ENCODE results near the gene TMOD1. TPM values are rescaled to one million over a fixed set of nuclear protein-coding genes. Genes with fewer than 3 reads are reported as not detected.
"Not testable (repeated sequence)": the region's sequence is repeated elsewhere in the genome, so short reads cannot be mapped to it uniquely, and the experiment has no call there.

Gene TMOD1
- total RNA-seq, 3 donors from 2014 or later (not counting 1 experiment from before 2014, with no cell fraction given): 1.9 to 3.2 (median 2.0) TPM

DNA sequence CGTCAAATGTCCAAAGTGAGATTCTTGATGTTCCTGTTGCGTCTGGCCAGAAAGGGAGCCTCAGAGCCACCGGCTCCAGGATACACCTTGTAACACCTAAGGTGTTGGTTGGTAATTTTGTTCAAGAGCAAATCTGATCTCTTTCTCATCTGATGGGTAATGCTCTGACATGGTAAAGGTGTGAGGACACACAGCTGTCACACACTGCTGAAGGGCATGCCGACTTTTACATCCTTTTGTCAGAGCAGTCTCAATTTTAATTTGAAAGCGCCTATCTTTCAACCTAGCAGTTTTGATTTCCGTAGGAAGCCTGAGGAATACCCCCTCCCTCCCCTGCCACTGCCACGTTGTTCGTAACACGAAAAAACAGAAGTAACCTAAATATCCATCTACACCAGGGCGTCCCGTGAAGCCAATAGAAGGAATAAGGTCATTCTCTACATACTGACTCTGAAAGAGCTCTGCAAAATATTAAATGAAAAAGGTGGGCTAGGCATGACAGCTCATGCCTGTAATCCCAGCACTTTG, 74.3 kb downstream of the TMOD1 start:
- peak; percentile 46 to 53 (median 49) for ATAC-seq
- peak overlapping the region; percentile 83 to 90 for H3K27ac Mint-ChIP-seq
- H3K4me3 ChIP-seq (ENCODE audit: low read length): peak overlapping the region; percentile 48

DNA sequence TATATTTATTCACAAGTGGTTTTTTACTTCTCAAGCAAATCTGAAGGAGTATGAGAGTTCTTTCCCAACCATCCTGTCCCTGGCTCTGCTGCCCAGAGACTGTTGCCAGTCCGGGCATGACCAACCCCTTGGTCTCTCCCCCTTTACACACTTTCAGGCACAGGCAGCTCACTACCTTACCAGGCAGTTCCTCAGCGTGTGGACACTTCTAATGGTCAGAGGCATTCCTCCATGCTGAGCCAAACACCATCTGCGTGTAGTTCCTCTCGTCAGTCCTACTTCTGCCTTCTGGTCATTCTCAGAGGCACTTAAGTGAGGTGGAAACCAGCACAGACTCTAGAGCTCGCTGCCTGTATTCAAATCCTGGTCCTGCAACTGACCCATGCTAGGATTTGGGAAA, 75.6 kb downstream of the TMOD1 start:
- peaks cover 6 to 27% of the 10 kb centered on the region in 2 donors for H3K4me1 Mint-ChIP-seq
- intact Hi-C loops (cut with micrococcal nuclease): no loop called here
- no peak overlapping the region for H3K27ac Mint-ChIP-seq
- Histone ChIP-seq H3K36me3 (ENCODE audit: control insufficient read depth, insufficient read depth, low read length) (no peaks in the 10 kb centered on the region), H3K4me3 (ENCODE audit: low read length) (no peak overlapping the region), H3K4me1 (ENCODE audit: control insufficient read depth, insufficient read depth, low read length) (peaks cover 11% of the 10 kb centered on the region), H3K9me3 (ENCODE audit: control insufficient read depth, insufficient read depth, low read length) (no peaks in the 10 kb centered on the region), H3K27me3 (ENCODE audit: control insufficient read depth, insufficient read depth, low read length) (no peaks in the 10 kb centered on the region), H3K27ac (ENCODE audit: low read length) (no peak overlapping the region)
- no peaks in the 10 kb centered on the region for H3K36me3 Mint-ChIP-seq
- peaks cover under 1 to 5% of the 10 kb centered on the region in 2 donors for H3K27me3 Mint-ChIP-seq (ENCODE audit: low read depth in 2 of 2)
- no peak overlapping the region for H3K4me3 Mint-ChIP-seq
- 82% methylated on average over 5 of the region's 5 CpGs for WGBS (ENCODE audit: insufficient coverage)
- ATAC-seq: no peak
- no peak for DNase-seq
- no peaks in the 10 kb centered on the region for H3K9me3 Mint-ChIP-seq
- TF ChIP-seq CTCF (IDR thresholded peaks at IDR 0.05): no peak

More for the DNA sequence above, 74.3 kb downstream of the TMOD1 start:
- intact Hi-C loops (cut with micrococcal nuclease): no loop called here
- no peaks in the 10 kb centered on the region for H3K36me3 Mint-ChIP-seq
- H3K27me3 Mint-ChIP-seq (ENCODE audit: low read depth in 2 of 2): peaks cover 5 to 6% of the 10 kb centered on the region in 2 donors
- Histone ChIP-seq H3K36me3 (ENCODE audit: control insufficient read depth, insufficient read depth, low read length) (no peaks in the 10 kb centered on the region), H3K4me1 (ENCODE audit: control insufficient read depth, insufficient read depth, low read length) (peaks cover 11% of the 10 kb centered on the region), H3K27me3 (ENCODE audit: control insufficient read depth, insufficient read depth, low read length) (no peaks in the 10 kb centered on the region), H3K9me3 (ENCODE audit: control insufficient read depth, insufficient read depth, low read length) (no peaks in the 10 kb centered on the region), H3K27ac (ENCODE audit: low read length) (no peak overlapping the region)
- no peaks in the 10 kb centered on the region for H3K9me3 Mint-ChIP-seq
- DNase-seq: peak in 1 of 2 donors; percentile 22
- peak overlapping the region; percentile 91 for H3K4me3 Mint-ChIP-seq
- TF ChIP-seq CTCF (IDR thresholded peaks at IDR 0.05): no peak
- H3K4me1 Mint-ChIP-seq: peaks cover 6 to 27% of the 10 kb centered on the region in 2 donors
- WGBS (ENCODE audit: insufficient coverage): 45% methylated on average over 11 of the region's 11 CpGs

- Histone ChIP-seq H3K4me1 (ENCODE audit: control insufficient read depth, insufficient read depth, low read length) (peaks cover 11% of the 10 kb centered on the region), H3K27me3 (ENCODE audit: control insufficient read depth, insufficient read depth, low read length) (no peaks in the 10 kb centered on the region), H3K27ac (ENCODE audit: low read length) (no peak overlapping the region), H3K4me3 (ENCODE audit: low read length) (no peak overlapping the region), H3K9me3 (ENCODE audit: control insufficient read depth, insufficient read depth, low read length) (no peaks in the 10 kb centered on the region), H3K36me3 (ENCODE audit: control insufficient read depth, insufficient read depth, low read length) (no peaks in the 10 kb centered on the region)
- DNase-seq (no peak), ATAC-seq (no peak)
- Mint-ChIP-seq H3K9me3 (no peaks in the 10 kb centered on the region), H3K36me3 (no peaks in the 10 kb centered on the region), H3K27ac (no peak overlapping the region), H3K4me3 (no peak overlapping the region), H3K27me3 (ENCODE audit: low read depth in 2 of 2) (peaks cover 0 to 5% of the 10 kb centered on the region in 2 donors), H3K4me1 (peaks cover 6 to 27% of the 10 kb centered on the region in 2 donors)
- no peak for TF ChIP-seq CTCF (IDR thresholded peaks at IDR 0.05)
- 86% methylated on average over 5 of the region's 5 CpGs for WGBS (ENCODE audit: insufficient coverage)
- intact Hi-C loops (cut with micrococcal nuclease): no loop called here
These were observed 77.4 kb downstream of the TMOD1 start for GRCh38 chr9:97578846-97579245.

DNA sequence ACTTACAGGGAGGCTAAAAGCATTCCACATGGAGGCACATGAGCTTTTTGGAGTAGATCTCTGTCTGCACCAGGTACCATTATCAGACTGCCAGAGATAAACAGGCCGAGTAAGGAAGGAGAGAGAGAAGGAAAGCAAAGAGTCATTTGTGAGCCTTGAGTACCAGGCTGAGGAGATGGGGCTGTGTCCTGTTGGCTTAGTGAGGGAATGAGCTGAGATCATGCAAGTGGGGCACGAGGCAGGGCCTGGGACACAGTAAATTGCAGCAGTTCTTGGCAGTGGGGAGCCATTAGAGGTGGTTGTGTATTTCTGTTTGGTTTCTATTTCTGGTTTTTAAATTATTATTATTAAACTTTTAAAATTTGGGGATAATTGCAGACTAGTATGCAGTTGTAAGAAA, 78.4 kb downstream of the TMOD1 start:
- Mint-ChIP-seq H3K4me3 (no peak overlapping the region), H3K9me3 (no peaks in the 10 kb centered on the region), H3K4me1 (peaks cover 5 to 23% of the 10 kb centered on the region in 2 donors), H3K27me3 (ENCODE audit: low read depth in 2 of 2) (peaks cover 0 to 5% of the 10 kb centered on the region in 2 donors), H3K36me3 (no peaks in the 10 kb centered on the region), H3K27ac (no peak overlapping the region)
- Histone ChIP-seq H3K9me3 (ENCODE audit: control insufficient read depth, insufficient read depth, low read length) (no peaks in the 10 kb centered on the region), H3K4me1 (ENCODE audit: control insufficient read depth, insufficient read depth, low read length) (peaks cover 11% of the 10 kb centered on the region), H3K27ac (ENCODE audit: low read length) (no peak overlapping the region), H3K36me3 (ENCODE audit: control insufficient read depth, insufficient read depth, low read length) (no peaks in the 10 kb centered on the region), H3K4me3 (ENCODE audit: low read length) (no peak overlapping the region), H3K27me3 (ENCODE audit: control insufficient read depth, insufficient read depth, low read length) (no peaks in the 10 kb centered on the region)
- 71% methylated on average over 2 of the region's 2 CpGs for WGBS (ENCODE audit: insufficient coverage)
- DNase-seq (no peak), ATAC-seq (no peak)
- TF ChIP-seq CTCF (IDR thresholded peaks at IDR 0.05): no peak
- intact Hi-C loops (cut with micrococcal nuclease): no loop called here

DNA sequence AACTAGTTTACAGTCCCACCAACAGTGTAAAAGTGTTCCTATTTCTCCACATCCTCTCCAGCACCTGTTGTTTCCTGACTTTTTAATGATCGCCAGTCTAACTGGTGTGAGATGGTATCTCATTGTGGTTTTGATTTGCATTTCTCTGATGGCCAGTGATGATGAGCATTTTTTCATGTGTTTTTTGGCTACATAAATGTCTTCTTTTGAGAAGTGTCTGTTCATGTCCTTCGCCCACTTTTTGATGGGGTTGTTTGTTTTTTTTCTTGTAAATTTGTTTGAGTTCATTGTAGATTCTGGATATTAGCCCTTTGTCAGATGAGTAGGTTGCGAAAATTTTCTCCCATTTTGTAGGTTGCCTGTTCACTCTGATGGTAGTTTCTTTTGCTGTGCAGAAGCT, 80.1 kb downstream of the TMOD1 start:
- H3K9me3 ChIP-seq (ENCODE audit: control insufficient read depth, insufficient read depth, low read length); DNase-seq; H3K27me3 ChIP-seq (ENCODE audit: control insufficient read depth, insufficient read depth, low read length); H3K4me3 ChIP-seq (ENCODE audit: low read length); H3K27ac ChIP-seq (ENCODE audit: low read length); H3K27ac Mint-ChIP-seq; H3K27me3 Mint-ChIP-seq (ENCODE audit: low read depth in 2 of 2); H3K4me1 Mint-ChIP-seq; H3K4me1 ChIP-seq (ENCODE audit: control insufficient read depth, insufficient read depth, low read length); H3K4me3 Mint-ChIP-seq; H3K36me3 ChIP-seq (ENCODE audit: control insufficient read depth, insufficient read depth, low read length); H3K9me3 Mint-ChIP-seq; H3K36me3 Mint-ChIP-seq; intact Hi-C loops (cut with micrococcal nuclease); ATAC-seq: not testable (repeated sequence)
- WGBS (ENCODE audit: insufficient coverage): no CpG with 5 or more reads among the region's 3 CpGs

Measured in natural killer cell (primary cell).